HG03520 (cell line): Measurements from ENCODE around the gene ZDHHC21.
A peak's percentile ranks its signal among the peaks of the same experiment; 100 is the strongest.

Source experiments
- ATAC-seq: cut with Tn5 transposase; IDR thresholded peaks from one replicate; pipeline ENCODE4 v1.9.1; 2021; ENCODE audit warnings: mild to moderate bottlenecking, moderate library complexity; ENCODE audit not compliant: unreplicated experiment

The ZDHHC21 gene, protein sequence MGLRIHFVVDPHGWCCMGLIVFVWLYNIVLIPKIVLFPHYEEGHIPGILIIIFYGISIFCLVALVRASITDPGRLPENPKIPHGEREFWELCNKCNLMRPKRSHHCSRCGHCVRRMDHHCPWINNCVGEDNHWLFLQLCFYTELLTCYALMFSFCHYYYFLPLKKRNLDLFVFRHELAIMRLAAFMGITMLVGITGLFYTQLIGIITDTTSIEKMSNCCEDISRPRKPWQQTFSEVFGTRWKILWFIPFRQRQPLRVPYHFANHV

DNA sequence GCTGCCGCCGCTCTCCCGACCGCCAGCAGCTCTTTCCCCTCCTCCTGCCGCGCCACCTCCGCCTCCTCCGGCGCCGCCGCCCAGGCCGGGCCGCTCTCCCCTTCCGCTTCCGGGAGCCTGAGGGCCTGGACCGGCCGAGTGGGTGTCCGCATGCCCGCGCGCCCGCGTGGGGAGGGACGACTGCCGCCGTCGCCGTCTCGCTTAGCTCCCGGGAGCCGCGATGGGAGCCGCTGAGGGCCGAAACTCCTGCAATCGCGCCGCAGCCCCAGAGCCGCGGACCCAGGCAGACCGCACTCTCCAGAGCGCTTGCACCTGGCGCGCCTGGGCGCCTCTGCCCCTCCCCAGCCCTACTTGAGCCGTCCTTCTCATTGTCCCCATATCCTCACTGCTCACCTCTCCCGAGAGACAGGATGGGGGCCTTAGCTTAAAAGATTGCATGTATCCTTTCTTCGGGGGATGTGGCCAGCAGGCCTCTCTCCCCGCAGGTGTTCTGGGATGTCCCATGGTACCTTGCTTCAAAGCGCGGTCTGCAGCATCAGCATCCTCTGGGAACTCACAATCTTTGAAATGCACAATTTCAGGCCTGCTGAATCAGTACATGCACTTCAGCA, at the start of gene ZDHHC21:
Gene ZDHHC21, minus strand, starts transcription at position 182 of the 611 bp plus-strand sequence. CDS start 19,092 bp downstream, outside the sequence.
- peak; percentile 73 for ATAC-seq

DNA sequence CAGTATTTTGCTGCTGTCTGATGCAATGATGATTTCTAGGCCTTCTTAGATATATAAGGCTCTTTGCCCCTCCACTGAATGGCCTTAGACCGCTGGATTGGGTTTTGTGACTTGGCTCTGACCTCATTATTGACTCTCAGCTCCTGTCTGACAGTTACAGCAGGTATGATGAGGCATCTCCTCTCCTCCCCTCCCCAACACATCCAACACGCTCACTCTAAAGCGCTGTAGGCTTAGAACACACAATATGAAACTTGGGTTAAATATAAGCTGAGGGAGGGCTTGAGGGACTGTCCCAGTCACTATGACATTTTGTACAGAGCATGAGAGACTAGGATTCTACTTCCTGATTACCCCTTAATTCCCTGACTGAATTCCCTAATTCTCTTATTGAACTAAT, 48.1 kb upstream of the ZDHHC21 start:
- ATAC-seq: peak; percentile 94

DNA sequence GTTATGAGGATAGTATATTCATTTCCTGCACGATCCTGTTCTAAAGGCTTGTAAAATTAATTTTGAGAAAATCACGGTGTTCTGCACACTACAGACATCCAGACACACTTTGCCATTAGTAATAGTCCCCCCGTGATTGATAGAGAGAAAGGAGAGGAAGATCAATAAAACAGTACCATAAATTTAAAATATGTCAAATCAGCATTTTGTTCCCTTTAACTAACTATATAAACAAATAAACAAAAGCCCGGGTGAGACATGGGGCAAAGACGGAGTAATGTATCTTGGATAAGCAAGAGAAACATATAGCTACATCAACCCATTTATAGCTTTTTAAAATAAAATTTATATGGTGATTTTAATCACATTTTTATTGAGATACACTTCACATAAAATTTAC, 39.9 kb upstream of the ZDHHC21 start:
- ATAC-seq: no peak

DNA sequence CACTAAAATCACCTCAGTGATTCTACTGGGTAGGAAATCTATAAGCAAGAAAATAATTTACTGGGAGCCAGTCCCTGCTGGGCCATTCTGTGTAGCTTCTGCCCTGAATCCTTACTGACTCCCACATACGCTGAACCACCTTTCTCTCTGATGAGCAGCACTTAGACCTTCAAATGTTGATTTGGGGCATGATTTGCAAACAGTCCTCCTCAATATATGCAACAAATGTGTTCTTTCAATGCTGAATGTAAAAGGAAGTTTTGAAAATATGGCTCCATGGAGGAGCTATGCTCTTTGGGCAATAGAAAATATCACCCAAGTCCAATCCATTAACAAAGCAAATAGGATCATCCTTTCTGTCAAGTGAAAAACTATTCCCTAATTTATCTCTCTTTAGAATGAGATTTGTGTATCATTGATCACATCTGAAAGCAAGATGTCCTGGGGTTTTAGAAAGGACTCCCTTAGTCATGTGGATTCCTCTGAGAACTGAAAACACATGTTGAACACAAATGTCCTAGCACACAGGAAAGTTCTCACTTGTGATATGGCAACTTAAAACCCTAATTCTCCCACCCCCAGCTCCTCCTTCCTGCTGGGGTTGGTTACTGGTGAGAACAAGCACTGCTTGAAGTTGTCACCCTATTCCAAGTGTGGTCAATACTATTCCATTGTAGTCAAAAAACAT, 38.2 kb upstream of the ZDHHC21 start:
- no peak for ATAC-seq

DNA sequence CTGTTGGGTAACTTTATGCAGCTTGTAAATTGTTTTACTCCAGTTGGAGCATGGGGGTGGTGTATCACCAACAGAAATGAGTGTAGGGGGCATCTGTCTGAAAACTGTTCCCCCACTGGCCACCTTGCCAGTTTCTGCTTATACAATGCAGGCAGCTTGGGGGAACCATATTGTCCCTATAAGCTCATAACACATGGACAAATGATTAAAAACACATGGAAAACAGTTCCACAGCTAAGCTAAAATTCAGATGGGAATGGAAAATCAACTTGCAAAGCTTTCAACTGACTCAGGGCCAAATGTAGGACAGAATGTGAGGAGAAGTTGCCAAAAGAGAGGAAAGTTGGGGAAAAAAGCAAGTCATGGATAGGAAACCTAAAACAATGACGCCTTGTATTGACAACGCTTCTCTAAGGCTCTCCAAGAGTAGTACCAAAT, 37.2 kb upstream of the ZDHHC21 start:
- ATAC-seq: no peak

DNA sequence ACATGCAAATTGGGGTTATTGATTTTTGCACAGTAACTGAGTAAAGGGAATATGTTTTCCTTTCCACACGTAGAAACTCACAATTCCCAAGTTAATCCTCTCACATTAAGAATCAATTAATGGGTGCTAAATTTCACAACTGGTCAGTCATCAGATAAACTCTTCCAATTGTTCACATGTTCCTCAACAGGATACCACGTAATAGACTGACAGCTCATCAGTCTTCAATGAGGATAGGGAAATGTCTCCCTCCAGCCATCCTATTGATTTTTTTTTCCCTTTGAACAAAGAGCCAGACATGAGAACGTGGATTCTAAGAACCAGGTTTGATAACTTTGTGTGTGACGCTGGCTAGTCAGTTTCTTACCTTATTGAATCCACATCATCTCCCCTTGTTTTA, 30.1 kb upstream of the ZDHHC21 start:
- no peak for ATAC-seq

DNA sequence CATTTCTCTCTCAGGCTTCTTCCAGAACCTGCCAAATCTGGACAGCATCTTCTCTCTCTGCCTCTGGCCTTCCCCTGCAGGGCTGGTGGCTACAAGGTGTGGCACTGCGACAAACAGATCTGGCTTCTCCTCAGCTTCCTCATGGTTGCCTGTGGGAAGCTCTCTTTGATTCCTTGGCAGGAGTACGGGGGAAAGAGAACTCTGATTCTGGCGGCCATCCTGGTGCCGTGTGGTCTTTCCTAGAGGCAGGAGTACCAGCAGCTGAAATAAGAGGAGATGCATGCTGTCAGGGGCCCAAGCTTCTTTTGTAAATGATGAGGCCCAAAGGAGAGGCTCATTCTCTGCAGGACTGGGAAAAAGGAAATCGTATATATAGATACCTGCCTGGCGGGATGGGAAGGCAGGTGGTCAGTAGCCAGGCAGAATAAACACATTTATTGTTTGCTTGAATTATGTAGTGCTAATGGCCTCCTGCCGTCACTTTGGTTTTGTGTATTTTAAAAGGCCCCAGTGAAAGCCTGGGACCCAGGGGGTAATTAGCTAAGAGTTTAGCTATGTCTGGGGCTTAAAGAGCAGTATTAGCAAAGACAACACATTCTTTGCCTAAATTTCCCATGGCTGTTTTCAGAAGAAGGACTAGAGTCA, 29.3 kb upstream of the ZDHHC21 start, which contains the start of gene CER1:
Gene CER1, minus strand, starts transcription at position 343 of the 645 bp plus-strand sequence. Its CDS starts 61 bp downstream, at position 282.
- no peak for ATAC-seq

DNA sequence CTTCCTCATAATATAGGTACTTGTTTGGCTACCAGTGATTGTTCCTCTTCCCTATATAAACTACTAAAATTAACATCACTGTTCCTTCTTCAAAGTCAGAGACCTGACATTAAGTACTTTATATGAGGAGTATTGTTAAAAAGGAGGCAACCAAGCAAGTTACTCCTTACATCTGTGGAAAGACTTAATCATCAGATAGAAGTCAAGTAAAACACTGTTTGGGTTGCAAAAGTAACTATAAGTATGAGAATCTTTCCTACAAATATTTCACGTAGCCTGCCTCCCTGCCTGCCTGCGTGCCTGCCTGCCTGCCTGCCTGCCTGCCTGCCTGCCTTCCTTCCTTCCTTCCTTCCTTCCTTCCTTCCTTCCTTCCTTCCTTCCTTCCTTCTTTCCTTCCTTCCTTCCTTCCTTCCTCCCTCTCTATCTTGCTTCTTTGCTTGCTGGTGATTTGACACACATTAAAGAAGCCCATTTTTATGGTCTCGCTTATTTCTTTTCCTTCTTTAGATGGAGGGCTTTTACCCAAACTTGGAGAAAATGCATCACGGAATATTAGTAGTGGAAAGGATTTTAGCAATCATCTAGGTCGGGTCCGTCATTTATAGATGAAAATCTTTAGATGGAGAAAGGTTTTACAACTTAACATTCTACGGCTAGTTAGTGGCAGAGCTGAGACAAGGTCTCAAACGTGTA, 26.1 kb upstream of the ZDHHC21 start:
- no peak for ATAC-seq

DNA sequence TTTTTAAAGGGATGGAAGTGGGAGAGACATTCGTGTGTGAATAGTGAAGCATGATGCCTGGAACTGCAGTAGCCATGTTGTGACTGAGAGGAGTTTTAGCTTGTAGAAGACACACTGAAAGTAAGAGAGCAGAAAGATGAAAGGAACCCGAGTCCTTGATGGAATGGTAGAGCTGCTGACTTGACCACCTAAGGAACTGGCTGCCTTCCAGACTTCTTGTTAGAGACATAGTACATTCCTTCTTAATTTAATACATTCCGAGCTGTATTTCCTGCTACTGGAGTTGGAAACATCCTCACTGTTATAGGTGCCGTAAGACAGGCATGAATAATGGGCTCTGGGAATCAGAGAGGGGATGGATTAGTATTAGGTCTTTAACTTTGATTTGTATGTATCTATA, 21.9 kb upstream of the ZDHHC21 start:
- no peak for ATAC-seq

DNA sequence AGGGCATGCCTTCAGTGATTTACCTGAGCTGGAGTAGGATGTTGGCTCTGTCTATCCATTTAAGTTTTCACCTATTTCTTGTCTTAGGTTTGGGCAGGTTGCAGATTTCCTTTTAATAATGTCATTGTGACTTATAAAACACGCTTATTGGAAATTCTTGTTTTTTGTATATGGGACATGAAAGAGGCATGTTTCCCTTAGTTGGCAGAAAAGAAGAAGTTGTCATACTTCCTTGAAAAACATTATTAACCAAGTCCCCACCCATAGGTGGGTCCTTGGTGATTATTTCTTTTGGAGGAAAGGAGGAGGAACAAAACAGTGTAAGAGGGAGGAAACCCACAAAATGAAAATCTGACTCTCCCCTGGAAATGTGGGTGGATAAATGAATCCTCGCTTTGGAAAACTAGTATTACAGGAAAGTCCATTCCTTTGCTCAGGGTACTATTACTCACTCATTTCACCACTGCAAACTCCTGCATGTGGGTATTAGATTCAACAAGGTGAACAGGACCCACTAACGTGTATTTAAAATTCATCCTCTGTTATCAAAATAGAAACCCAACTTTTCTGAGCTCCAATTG, 20.0 kb upstream of the ZDHHC21 start:
- ATAC-seq: no peak

DNA sequence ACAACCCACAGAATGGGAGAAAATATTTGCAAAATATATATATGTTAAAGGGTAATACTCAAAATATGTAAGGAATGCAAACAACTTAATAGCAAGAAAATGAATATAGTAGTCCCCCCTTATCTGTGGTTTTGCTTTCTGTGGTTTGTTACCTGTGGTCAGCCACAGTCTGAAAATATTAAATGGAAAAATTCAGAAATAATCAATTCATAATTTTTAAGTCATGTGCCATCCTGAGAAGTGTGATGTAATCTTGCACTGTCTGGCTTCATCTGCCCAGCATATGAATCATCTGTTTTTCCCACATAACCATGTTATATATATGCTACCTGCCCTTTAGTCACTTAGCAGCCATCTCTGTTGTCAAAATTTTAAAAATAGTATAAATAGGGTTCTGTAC, 17.6 kb upstream of the ZDHHC21 start:
- no peak for ATAC-seq

DNA sequence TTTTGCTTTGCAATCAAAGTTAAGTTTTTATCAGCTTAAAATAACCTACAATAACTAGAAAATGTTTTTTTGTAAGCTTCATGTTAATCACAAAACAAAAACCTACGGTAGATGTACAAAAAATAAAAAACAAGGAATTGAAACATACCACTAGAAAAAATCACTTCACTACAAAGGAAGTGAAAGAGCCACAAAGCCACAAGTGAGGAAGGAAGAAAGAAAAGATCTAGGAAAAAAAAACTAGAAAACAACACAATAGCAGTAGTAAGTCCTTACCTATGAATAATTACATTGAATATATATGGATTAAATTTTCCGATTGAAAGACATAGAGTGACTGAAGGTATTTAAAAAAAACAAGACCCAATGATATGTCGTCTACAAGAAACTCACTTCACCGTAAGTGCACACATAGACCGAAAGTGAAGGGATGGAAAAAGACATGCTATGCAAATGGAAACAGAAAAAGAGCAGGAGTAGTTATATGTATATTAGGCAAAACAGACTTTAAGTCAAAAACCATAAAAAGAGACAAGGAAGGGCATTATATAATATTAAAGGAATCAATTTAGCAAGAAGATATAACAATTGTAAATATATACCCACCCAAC, 13.4 kb upstream of the ZDHHC21 start:
- peak; percentile 63 for ATAC-seq

DNA sequence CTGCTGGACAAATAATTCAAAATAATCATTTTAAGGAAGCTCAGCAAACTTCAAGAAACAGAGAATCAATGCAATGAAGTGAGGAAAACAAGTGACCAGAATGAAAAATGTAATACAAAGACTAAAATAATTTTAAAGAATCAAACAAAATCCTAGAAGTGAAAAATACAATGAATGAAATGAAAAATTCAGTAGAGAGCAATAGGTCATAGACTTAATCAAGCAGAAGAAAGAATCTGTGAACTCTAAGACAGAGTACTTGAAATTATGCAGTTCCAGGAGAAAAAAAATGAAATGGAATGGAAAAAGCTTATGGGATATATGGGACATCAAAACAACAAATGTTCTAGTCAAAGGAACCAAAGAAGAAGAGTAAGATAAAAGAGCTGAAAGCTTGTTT, 11.8 kb upstream of the ZDHHC21 start:
- no peak for ATAC-seq

DNA sequence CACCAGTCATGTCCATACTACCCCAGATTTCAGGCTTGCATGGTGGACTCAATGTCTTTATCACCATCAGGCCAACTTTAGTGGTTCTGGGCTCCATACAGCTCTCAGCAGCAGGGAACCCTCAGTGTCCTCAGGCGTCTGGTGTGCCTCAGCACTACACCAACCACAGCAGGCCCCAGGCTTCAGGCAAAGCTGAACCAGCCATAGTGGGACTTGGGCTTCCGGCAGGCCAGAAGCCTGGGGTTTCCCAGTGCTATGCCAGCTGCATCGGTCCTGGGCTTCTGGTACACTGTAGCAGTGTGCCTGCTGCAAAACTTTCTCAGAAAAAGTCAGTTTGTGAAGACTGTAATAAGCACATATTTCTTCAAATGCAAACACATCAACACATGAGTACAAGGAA, 11.0 kb upstream of the ZDHHC21 start:
- ATAC-seq: no peak

DNA sequence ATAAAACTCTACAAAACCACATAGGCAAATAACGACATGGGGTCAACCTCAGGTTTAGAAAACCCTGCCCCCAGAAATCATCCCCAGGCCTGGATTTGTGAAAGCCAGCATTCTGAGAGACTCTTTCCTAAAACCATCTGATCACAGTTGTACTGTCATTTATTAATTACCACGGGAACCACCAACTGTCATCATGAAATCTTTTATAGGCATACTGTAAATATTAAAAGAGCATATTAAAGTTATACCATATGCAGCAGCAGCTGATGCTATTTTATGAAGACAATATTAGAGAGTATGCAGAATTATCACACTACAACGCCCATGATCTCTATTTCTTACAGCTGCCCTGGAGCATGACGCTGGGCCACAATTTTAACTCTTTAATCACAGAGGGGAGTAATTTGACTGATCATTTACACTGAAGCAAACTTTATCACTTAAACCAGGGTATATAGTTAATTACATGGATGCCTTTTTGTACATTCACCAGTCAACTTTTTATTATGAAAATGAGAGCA, 9.0 kb upstream of the ZDHHC21 start:
- ATAC-seq: no peak

DNA sequence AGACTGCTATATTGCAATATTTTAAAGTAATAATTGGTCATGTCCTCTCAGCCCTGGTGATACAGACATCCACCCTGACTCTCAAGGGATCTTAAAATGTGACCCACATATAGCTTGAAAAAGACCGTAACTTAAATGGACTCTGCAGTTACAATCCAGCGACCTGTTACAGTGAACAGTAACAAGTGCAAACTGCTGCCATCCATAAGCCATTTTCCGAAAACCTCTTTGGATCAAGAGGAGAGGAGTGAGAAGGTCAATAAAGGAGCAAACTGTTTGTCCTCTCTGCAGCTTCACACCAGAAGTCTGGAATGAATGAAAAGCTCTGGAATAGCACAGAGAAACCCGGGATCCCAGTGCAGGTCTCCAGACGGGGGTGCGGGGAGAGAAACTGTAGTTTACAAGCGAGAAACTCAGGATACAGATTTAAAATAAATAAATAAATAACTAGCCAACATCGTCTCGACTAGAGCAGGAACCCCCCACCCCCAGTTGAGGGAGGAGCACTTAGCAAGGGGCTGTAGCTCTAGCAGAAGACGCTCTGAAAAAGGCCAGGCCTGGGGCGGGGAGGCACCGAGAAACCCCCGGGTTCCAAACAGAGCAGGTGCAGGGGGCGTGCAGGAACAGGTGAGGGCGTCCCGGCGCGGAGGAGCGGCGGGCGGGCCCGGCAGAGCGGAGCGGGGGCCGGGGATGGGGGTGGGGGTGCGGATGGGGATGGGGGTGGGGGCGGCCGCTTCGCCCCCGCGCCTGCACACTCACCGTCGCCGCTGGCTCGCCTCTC, 572 bp downstream of the ZDHHC21 start:
- peak; percentile 30 for ATAC-seq

DNA sequence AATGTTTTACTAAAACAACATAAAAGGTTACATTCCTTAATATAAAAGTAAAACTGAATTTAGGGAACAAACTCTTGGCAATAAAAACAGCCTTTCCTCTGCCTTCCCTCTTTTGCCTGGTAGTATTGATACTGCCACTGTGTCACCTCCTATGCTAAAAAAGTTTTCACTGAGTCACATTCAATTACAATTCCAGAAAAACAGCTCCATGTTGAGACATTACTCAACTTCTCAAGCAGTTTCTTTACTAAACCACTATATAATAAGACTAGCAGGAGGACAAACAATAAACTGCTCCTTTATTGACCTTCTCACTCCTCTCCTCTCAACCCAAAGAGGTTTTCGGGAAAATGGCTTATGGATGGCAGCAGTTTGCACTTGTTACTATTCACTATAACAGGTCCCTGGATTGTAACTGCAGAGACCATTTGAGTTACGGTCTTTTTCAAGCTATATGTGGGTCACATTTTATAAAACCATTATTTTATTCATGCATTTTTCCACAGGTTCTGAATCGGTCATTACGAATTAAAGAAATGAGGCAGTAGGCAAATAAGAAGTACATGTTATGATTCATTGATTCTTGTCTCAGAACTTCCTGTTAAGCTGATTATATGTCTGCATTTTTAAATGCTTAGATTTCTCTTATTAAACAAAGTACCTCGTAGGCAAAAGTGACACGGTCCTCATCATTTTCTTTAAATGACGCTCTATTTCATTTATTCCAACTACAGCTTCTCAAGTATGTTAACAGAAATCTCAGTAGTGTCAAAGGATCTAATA, 2.1 kb downstream of the ZDHHC21 start:
- ATAC-seq: no peak

DNA sequence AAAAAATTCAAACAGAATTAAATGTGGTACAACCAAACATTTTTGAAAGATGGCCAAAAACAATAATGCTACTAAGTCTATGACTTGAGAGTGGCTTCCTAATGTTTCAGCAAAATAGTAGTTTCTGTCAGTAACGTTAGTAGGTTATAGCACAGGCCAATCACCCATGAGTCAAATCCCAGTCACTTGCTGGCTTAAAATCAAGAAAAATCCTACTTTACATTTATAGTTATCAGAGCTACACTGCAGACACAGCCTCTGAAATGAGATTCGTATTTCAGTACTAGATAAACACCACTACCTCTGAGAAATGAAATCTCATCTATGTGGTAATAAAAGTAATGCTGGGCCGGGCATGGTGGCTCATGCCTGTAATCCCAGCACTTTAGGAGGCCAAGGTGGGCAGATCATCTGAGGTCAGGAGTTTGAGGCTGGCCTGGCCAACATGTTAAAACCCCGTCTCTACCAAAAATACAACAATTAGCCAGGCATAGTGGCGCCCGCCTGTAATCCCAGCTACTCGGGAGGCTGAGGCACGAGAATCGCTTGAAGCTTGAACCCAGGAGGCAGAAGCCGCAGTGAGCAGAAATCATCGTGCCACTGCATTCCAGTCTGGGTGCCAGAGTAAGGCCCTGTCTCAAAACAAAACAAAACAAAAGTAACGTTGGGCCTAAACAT, 6.1 kb downstream of the ZDHHC21 start:
- ATAC-seq: no peak
